Activated CD4-positive, alpha-beta T cell treated with anti-CD3 and anti-CD28 coated beads for 24 hours (primary cell): ENCODE data around the gene KLKB1.
"Not testable (repeated sequence)": the region's sequence is repeated elsewhere in the genome, so short reads cannot be mapped to it uniquely, and the experiment has no call there.

Source experiments
- DNase-seq, 2 donors: peaks; one replicate each; pipeline ENCODE4 v3.0.0-alpha.2; 2020; ENCODE audit warnings: low read depth in 2 of 2

KLKB1 gene

DNA sequence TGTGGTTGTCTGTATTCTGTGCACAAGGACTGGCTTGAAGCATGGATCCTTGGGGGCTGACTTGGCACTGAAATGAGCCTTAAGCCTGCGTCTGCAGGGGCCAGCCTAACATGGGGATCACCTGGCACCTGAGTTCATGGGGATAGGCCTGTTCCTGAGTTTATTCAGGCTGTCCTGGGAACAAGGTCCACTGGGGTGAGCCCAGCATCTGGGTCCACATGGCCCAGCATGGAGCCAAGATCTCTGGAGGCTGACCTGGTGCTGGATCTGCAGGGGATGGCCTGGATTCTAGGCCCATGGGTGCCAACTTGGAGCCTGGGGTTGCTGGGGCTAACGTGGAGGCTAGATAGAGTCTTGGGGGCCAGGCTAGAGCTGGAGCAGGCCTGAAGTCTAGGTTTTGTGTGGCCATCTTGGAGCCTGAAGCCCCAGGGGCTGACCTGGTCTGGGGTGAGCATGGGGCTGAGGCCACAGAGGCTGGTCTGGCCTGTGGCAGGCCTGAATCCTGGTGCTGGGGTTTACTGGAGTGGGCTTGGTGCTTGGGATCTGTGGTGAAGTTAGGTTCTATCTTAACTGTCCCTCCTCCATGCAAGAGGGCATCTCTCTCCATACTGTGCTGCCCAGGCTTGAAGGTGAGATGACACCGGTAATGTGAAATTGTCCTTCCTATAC is 652 bp upstream of the KLKB1 start:
- DNase-seq, result no peak

DNA sequence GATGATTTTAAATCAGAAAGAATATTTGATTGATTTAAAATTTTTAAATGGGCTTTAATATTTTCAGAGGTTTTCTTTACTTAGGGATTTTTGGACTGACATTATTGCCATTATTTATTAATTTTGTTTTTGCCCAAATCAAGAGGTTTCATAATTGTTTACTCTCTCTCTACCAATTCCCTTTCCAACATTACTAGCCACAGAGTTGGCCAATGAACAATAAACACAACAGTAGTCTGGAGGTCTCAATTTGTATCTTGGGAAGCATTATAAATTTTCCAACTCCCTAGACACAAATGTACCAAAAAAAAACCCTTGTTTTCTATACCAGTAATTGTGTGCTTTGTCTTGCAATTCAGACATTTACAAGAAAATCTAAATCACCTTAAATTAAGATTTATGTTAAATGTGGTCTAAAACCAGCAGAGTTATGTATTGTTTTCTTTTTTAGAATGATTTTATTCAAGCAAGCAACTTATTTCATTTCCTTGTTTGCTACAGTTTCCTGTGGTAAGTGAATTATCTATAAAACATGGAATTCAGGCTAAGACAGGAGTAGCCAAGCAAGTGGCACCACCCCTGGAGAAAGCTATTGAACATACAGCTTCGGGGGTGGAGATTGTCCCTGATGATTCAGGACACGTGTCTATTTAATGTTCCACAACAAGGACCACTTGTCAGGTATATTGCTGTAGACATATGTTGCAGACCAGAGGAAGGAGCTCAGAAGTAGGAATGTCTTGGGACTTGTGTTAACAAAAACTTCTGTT is 622 bp downstream of the KLKB1 start:
- no peak for DNase-seq

GRCh38 chr4:186228514-186228894 is 1.2 kb downstream of the KLKB1 start:
- no peak for DNase-seq

- DNase-seq, result no peak
Measured at GRCh38 chr4:186234367-186234766, 7.1 kb downstream of the KLKB1 start.

- DNase-seq, result no peak
Measured at GRCh38 chr4:186236126-186236525, 8.8 kb downstream of the KLKB1 start.

DNA sequence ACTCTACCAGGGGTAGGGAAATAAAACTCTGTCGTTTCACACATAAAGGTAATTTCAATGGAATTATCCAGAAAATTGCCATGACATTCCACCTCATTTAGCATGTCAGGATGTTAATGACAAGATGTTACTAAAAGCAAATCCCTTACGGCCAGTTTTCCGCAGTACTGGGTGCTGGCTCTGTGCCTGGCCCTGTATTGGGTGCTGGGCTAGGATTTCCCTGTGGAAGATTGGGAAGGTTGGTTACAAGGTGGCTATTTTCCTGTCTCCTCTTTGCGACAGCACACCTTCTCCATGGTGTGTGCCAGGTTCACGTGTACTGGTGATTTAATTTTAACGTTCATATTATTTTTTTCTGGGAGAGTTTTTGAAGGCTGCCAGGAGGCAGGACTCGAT is 13.1 kb downstream of the KLKB1 start:
- no peak for DNase-seq

DNA sequence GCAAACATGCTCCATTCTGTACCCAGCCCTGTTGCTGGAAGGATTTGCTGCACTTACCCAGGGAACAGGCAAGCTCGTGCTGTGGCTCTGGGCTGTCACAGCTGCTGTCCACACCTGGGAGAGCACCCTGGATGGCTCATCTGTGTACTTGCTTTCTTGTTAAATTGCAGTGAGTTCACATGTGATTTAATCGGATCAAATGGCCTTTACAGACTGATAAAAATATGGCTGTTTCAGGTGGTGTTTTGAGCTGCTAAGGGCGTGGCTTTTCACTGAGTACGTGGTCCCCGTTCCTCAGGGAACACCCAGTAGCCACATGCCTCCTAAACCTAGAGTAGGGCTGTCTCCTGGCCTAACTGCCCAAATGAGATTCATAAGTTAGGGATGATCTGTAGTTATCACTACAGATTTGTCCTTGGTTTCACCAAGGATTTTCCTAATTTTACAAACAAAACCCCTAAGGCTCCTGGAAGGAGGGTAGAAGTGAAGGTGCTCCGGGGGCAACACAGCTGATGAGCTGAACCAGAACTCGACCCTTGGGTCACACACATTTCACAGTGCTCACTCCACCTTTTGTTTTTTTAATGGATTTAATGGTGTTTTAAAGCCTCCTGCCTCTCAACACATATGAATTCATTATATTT is 13.7 kb downstream of the KLKB1 start:
- no peak for DNase-seq

GRCh38 chr4:186241616-186242015 is 14.3 kb downstream of the KLKB1 start:
- DNase-seq, result no peak

DNA sequence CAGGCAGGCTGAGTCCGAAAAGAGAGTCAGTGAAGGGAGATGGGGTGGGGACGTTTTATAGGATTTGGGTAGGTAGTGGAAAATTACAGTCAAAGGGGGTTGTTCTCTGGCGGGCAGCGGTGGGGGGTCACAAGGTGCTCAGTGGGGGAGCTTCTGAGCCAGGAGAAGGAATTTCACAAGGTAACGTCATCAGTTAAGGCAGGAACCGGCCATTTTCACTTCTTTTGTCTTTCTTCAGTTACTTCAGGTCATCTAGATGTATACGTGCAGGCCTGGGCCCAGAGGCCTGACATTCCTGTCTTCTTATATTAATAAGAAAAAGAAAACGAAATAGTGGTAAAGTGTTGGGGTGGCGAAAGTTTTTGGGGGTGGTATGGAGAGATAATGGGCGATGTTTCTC is 14.7 kb downstream of the KLKB1 start:
- not testable (repeated sequence) for DNase-seq

- DNase-seq, result no peak
Measured at GRCh38 chr4:186243331-186243730, 16.0 kb downstream of the KLKB1 start.

DNA sequence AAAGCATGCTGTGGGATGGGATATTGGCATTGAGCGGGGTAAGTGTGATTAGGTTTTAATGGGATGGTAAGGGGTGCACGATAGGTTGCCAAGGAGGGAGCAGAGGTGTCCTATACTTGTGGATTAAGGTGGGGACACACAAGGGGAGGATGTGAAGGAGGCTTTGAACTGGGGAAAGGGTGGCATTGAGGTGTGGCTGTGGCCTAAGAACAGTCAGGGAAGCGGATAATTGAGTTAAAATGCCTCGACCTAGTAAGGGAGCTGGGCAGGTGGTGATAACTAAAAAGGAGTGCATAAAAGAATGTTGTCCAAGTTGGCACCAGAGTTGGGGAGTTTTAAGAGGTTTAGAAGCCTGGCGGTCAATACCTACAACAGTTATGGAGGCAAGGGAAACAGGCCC is 17.5 kb downstream of the KLKB1 start:
- no peak for DNase-seq

DNA sequence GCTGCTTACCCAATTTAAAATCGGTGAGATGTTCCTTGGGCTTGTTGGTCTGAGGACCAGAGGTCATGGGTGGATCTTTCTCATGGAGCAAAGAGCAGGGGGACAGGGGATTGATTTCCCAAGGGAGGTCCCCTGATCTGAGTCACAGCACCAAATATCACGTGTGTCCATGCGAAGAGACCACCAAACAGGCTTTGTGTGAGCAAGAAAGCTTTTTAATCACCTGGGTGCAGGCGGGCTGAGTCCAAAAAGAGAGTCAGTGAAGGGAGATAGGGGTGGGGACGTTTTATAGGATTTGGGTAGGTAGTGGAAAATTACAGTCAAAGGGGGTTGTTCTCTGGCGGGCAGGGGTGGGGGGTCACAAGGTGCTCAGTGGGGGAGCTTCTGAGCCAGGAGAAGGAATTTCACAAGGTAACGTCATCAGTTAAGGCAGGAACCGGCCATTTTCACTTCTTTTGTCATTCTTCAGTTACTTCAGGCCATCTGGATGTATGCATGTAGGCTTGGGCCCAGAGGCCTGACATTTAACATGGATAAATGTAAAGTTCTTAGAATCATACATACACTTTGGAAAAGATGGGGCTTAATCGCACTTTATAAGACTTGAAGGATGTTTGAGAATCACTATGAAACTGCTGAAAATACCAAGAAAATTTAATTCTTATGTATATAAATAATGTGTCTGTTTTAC is 19.9 kb downstream of the KLKB1 start:
- not testable (repeated sequence) for DNase-seq

GRCh38 chr4:186248643-186249042 is 21.3 kb downstream of the KLKB1 start:
- no peak for DNase-seq

DNA sequence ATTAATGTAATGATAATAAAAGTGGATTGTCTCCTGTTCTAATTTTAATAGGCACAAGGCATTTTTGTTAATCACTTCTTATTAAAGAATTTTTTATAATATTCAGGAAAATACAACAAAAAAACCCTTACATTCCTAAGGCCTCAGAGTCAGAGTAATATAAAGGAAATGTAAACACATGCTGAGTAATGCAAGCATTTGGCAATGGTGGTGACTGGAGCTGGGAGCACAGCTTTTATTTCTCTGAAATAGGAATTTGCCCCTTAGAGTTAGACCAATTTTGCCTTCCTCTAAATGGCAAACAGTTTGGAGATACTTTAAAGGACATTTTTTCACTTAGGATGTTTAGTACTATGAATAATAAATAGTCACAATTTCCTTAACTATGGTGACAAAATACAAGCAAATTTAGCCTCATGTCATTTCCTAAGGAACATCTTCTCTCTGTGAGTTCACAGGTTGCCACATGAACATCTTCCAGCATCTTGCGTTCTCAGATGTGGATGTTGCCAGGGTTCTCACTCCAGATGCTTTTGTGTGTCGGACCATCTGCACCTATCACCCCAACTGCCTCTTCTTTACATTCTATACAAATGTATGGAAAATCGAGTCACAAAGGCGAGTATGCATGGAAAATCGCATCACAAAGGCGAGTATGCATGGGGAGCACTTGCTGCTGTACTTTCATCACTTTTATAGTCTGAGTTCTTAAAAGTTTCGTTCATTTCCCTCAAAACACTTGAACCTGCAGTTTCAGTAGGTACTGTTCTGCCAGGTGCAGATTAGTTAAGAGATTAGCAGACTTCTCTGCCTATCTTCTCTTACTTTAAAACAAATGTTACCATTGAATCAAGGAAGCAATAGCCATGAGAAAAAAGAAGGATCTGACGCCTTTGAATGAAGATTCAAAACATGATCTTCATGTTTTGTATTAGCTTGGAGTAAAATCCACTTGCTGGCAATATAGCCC is 22.8 kb downstream of the KLKB1 start:
- DNase-seq, result no peak

DNA sequence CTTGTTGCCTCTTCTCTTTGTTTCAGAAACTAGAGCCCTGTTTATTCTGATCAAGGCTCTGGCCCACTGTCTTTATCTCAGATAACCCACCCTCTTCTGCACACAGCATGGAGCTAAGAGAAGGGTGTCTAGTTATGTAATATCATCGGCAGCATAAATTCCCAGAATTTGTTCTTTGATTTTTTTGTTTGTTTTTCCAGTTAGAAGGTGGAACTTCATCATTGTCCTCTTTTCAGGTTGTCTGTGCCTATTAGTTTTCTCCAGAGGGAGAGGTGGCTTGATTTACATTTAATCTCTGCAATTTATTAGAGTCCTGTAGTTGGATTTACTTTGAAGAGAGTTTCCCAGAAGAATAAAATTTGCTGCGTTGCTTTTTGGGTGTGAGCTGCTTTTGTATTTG is 23.5 kb downstream of the KLKB1 start:
- DNase-seq, result no peak

GRCh38 chr4:186255122-186255521 is 27.8 kb downstream of the KLKB1 start:
- no peak for DNase-seq

- DNase-seq, result no peak
Measured at GRCh38 chr4:186258216-186258811, 31.0 kb downstream of the KLKB1 start.

- no peak for DNase-seq
Measured at GRCh38 chr4:186260117-186260503, 32.8 kb downstream of the KLKB1 start.

GRCh38 chr4:186260504-186261448 is 33.5 kb downstream of the KLKB1 start:
- DNase-seq, result no peak

DNA sequence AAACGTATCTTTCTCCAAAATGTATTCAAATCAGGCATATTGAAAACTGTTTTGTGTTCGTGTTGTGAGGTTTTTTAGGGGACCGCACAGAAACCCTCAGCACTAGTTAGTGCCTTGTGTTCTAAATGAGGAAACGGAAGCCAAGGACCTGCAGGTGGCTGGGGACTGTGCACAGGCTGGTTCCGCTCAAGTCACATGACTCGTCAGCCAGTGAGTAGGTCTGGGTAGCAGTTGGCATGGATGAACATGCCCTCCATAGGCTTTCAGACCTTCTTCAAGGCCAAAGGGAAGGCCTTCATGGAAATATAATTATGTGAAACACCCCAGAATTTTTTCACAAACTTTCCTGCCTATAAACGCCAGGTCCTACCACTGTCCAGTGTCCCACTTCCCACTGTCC is 37.4 kb downstream of the KLKB1 start:
- DNase-seq, result no peak
